K562 (cell line): Measurements from ENCODE around the gene CIB2. TPM values are rescaled to one million over a fixed set of nuclear protein-coding genes. Genes with fewer than 3 reads are reported as not detected.

Experiments used
- ASH1L ChIP-seq: fragments of 450-650 bp; IDR thresholded peaks from 2 replicates; pipeline ENCODE4 v1.6.1; 2018; ENCODE audit warnings: borderline replicate concordance, mild to moderate bottlenecking, low read depth; ENCODE audit not compliant: partially characterized antibody
- BRD4 ChIP-seq: fragments of 200-600 bp; sonication (generic); IDR thresholded peaks from 2 replicates; pipeline ENCODE4 v1.6.1; 2017; ENCODE audit warnings: inconsistent platforms
- BRF1 ChIP-seq: IDR thresholded peaks from 3 replicates; pipeline ENCODE4 v1.6.1; 2011; ENCODE audit warnings: borderline replicate concordance, mild to moderate bottlenecking; ENCODE audit not compliant: insufficient read length; ENCODE audit errors: extremely low read depth
- CBX1 ChIP-seq: sonication (generic); IDR thresholded peaks from 2 replicates; pipeline ENCODE4 v1.6.1; 2016; ENCODE audit warnings: antibody characterized with exemption, low read depth, mild to moderate bottlenecking
- CEBPG ChIP-seq, 3 experiments: fragments of 200-800 bp in 1 of 3; sonication (Bioruptor generic) in 1 of 3; sonication (generic) in 1 of 3; formaldehyde crosslinking in 1 of 3; IDR thresholded peaks in 2 of 3; conservative IDR thresholded peaks in 1 of 3; 2 replicates each; pipeline versions ENCODE4 v1.6.1 to v1.8.0; 2016 to 2022; ENCODE audit warnings: missing compliant biosample characterization in 2 of 3, missing genetic modification characterization in 2 of 3, mild to moderate bottlenecking in 1 of 3, missing genetic modification reagents in 1 of 3
- CSDE1 ChIP-seq, 2 experiments: fragments of 450-650 bp; IDR thresholded peaks; 2 replicates each; pipeline ENCODE4 v1.6.1; 2016; ENCODE audit warnings: mild to moderate bottlenecking in 1 of 2
- FOS ChIP-seq: IDR thresholded peaks from 3 replicates; pipeline ENCODE4 v1.6.1; 2011; ENCODE audit not compliant: insufficient read length; ENCODE audit errors: extremely low read depth
- FOXP1 ChIP-seq: sonication (generic); formaldehyde crosslinking; IDR thresholded peaks from 2 replicates; pipeline ENCODE4 v1.8.0; 2022; ENCODE audit warnings: mild to moderate bottlenecking, missing genetic modification reagents
- HCFC1 ChIP-seq: IDR thresholded peaks from 2 replicates; pipeline ENCODE4 v1.6.1; 2012; ENCODE audit warnings: low read depth, low read length, improper control_type of control experiment
- HEY1 ChIP-seq: fragments of 250-450 bp; sonication (Bioruptor Pico); IDR thresholded peaks from 2 replicates; pipeline ENCODE4 v1.5.0; 2020; ENCODE audit warnings: mild to moderate bottlenecking, moderate library complexity, borderline replicate concordance
- IRF2 ChIP-seq: sonication (generic); formaldehyde crosslinking; IDR thresholded peaks from 2 replicates; pipeline ENCODE4 v1.8.1; 2022; ENCODE audit warnings: mild to moderate bottlenecking, missing genetic modification reagents
- MCM3 ChIP-seq: fragments of 450-650 bp; IDR thresholded peaks from 2 replicates; pipeline ENCODE4 v1.6.1; 2016
- NCOA4 ChIP-seq: fragments of 450-650 bp; IDR thresholded peaks from 2 replicates; pipeline ENCODE4 v1.6.1; 2018; ENCODE audit warnings: mild to moderate bottlenecking; ENCODE audit not compliant: partially characterized antibody
- NR0B1 ChIP-seq: fragments of 450-650 bp; IDR thresholded peaks from one replicate; pipeline ENCODE4 v1.6.1; 2018; ENCODE audit warnings: mild to moderate bottlenecking, moderate library complexity; ENCODE audit not compliant: partially characterized antibody
- POLR2H ChIP-seq: IDR thresholded peaks from 2 replicates; pipeline ENCODE4 v1.6.1; 2016; ENCODE audit warnings: missing genetic modification characterization, low read depth, mild to moderate bottlenecking, control low read depth, missing compliant biosample characterization, moderate library complexity
- RCOR1 ChIP-seq, 2 experiments: IDR thresholded peaks; 2 replicates each; pipeline ENCODE4 v1.6.1; 2012; ENCODE audit warnings: low read depth in 2 of 2, low read length in 2 of 2, borderline replicate concordance in 1 of 2, improper control_type of control experiment in 1 of 2
- SMAD2 ChIP-seq: fragments of 150-350 bp; IDR thresholded peaks from 2 replicates; pipeline ENCODE4 v1.6.1; 2014; ENCODE audit warnings: low read depth, mild to moderate bottlenecking, low read length
- SMAD3 ChIP-seq: fragments of 450-650 bp; formaldehyde crosslinking; conservative IDR thresholded peaks from 2 replicates; pipeline ENCODE4 v1.4.0; 2020; ENCODE audit warnings: mild to moderate bottlenecking
- SMARCE1 ChIP-seq: fragments of 450-650 bp; IDR thresholded peaks from 2 replicates; pipeline ENCODE4 v1.7.1; 2016; ENCODE audit warnings: mild to moderate bottlenecking
- TCF7L2 ChIP-seq: fragments of 150-350 bp; IDR thresholded peaks from 2 replicates; pipeline ENCODE4 v1.6.1; 2016; ENCODE audit warnings: low read depth, mild to moderate bottlenecking, low read length, moderate library complexity
- ZNF431 ChIP-seq: sonication (generic); formaldehyde crosslinking; IDR thresholded peaks from 2 replicates; pipeline ENCODE4 v1.8.0; 2022; ENCODE audit warnings: mild to moderate bottlenecking, missing genetic modification reagents
- ZNF695 ChIP-seq: fragments of 450-650 bp; formaldehyde crosslinking; IDR thresholded peaks from 2 replicates; pipeline ENCODE4 v1.4.0; 2020; ENCODE audit warnings: mild to moderate bottlenecking, moderate library complexity
- polyA plus RNA-seq, 8 experiments: library from polyadenylated mRNA; depleted of rRNA in 4 of 8; stranded (reverse) in 5 of 8; unstranded in 3 of 8; fragments of >200 nt; fragmentation: Nextera tagmentation in 2 of 8; fragmentation: Illumina TruSeq in 1 of 8; extraction: Ambion mirVana in 2 of 8; extraction: Trizol in 1 of 8; gene quantifications; 2 replicates each; pipeline versions ENCODE4 v1.2.1 to v1.2.3, GENCODE V29; 2011 to 2014; ENCODE audit warnings: inconsistent platforms in 1 of 8, missing spikeins in 1 of 8
- total RNA-seq, 7 experiments: library from RNA; depleted of rRNA in 6 of 7; stranded (reverse); fragments of >200 nt in 6 of 7; fragmentation: Illumina TruSeq in 2 of 7; extraction: Trizol in 2 of 7; gene quantifications; 2 replicates each; pipeline versions ENCODE4 v1.2.1 to v1.2.3, GENCODE V29; 2011 to 2021; ENCODE audit warnings: low replicate concordance in 1 of 7
- TF ChIP-seq, protein P1 (sequence below): fragments of 250-450 bp; sonication (Bioruptor Pico); IDR thresholded peaks from 2 replicates; pipeline ENCODE4 v1.5.0; 2021
- TF ChIP-seq, protein P2 (sequence below): sonication (generic); formaldehyde crosslinking; IDR thresholded peaks from 2 replicates; pipeline ENCODE4 v1.8.1; 2022; ENCODE audit warnings: missing genetic modification reagents

CIB2 gene
- total and polyA plus RNA-seq, 9 of the 15 experiments (the other 6 are each of a cell fraction or from before 2014, with no cell fraction given): 1.5 to 37.4 (median 19.4) TPM

DNA sequence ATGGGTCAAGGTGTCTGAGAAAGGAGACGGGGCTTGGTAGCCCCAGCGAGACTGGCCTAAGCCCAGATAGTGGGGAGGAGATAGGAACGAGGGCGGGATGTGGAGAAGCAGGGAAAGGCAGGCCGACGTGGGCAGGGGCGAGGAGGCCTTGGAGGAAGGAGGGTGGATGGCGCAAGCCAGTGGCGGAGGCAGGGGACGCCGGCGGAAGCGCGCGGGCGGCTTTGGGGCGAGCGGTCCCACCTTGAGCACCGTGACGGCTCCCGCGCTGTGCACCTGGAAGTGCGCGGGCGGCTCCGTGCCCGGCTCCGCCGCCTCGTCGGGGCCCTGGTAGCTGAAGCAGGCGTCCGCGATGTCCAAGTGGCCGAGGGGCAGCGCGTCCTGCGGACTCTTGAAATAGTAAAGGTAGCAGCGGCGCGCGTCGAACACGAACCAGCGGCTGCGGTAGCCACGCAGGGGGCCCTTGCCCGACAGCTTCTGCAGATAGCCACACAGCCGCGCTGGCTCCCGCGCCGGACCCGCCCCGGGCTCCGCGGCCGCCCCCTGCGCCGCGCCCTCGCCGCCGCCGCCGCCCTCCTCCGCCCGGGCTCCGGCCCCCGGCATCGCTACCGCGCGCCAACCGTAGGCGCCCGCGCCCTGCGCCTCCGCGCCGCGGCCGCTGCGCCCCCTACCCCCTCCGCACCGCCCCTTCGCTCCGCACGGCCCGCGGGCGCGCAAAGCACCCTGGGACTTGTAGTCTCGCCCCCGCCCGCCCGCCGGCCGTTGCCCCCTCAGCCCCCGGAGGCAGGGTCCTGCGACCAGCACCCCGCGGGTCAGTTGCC lies 54.0 kb downstream of the CIB2 start, which contains the start of gene TBC1D2B (continued):
- TF ChIP-seq CSDE1 (IDR thresholded peaks at IDR 0.05): no peak
- TF ChIP-seq NCOA4: no peak
- no peak for TF ChIP-seq TCF7L2
- no peak for TF ChIP-seq HEY1
- no peak for TF ChIP-seq CBX1
- TF ChIP-seq SMARCE1: no peak
- TF ChIP-seq, protein P1, sequence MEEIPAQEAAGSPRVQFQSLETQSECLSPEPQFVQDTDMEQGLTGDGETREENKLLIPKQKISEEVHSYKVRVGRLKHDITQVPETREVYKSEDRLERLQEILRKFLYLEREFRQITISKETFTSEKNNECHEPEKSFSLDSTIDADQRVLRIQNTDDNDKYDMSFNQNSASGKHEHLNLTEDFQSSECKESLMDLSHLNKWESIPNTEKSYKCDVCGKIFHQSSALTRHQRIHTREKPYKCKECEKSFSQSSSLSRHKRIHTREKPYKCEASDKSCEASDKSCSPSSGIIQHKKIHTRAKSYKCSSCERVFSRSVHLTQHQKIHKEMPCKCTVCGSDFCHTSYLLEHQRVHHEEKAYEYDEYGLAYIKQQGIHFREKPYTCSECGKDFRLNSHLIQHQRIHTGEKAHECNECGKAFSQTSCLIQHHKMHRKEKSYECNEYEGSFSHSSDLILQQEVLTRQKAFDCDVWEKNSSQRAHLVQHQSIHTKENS (CRISPR knock-in tag): no peak
- no peak for TF ChIP-seq MCM3
- TF ChIP-seq CEBPG (CRISPR knock-in tag; IDR thresholded peaks at IDR 0.05): peak; percentile 38; the same call in 1 of the 2 replicates
- TF ChIP-seq CEBPG (tag; conservative IDR thresholded peaks at IDR 0.05 in 1 of 2, IDR thresholded peaks at IDR 0.05 in 1 of 2): no peak
- TF ChIP-seq ZNF431: no peak
- no peak for TF ChIP-seq NR0B1
- no peak for TF ChIP-seq BRF1
- no peak for TF ChIP-seq FOXP1 (CRISPR knock-in tag)
- TF ChIP-seq ASH1L: no peak
- TF ChIP-seq SMAD2: no peak
- TF ChIP-seq FOS: no peak
- no peak for TF ChIP-seq IRF2 (CRISPR knock-in tag)
- TF ChIP-seq POLR2H (tag): no peak
- no peak for TF ChIP-seq SMAD3 (CRISPR knock-in tag)
- TF ChIP-seq RCOR1 (IDR thresholded peaks at IDR 0.05; ENCODE audit: borderline replicate concordance in 1 of 2, low read depth in 2 of 2, low read length in 2 of 2): no peak
- peak; percentile 80 for TF ChIP-seq HCFC1
- TF ChIP-seq BRD4: no peak
- TF ChIP-seq, protein P2, sequence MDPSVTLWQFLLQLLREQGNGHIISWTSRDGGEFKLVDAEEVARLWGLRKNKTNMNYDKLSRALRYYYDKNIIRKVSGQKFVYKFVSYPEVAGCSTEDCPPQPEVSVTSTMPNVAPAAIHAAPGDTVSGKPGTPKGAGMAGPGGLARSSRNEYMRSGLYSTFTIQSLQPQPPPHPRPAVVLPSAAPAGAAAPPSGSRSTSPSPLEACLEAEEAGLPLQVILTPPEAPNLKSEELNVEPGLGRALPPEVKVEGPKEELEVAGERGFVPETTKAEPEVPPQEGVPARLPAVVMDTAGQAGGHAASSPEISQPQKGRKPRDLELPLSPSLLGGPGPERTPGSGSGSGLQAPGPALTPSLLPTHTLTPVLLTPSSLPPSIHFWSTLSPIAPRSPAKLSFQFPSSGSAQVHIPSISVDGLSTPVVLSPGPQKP (CRISPR knock-in tag): no peak
- TF ChIP-seq ZNF695 (CRISPR knock-in tag): no peak
